ENCODE results near the gene SCD. TPM values are rescaled to one million over a fixed set of nuclear protein-coding genes. Genes with fewer than 3 reads are reported as not detected.

Gene SCD
- total RNA-seq, 2 donors from 2014 or later = 67.5 to 185 TPM

Other genes starting within 250 kb of the SCD start
- 10 to 100 TPM; 16.8 to 17.5 TPM for gene ERLIN1, start 161.2 kb upstream of the SCD start, total RNA-seq
- 10 to 100 TPM; 18.8 to 42.4 TPM for gene CHUK, start 117.6 kb upstream of the SCD start, total RNA-seq
- gene CWF19L1, start 79.6 kb upstream of the SCD start, total RNA-seq = 10 to 100 TPM; 41.1 to 50.6 TPM
- gene BLOC1S2, start 60.6 kb upstream of the SCD start, total RNA-seq = 100 to 1,000 TPM in 1 of 2 donors, 10 to 100 TPM in 1; 48.0 to 112 TPM
- under 1 TPM in 1 of 2 donors, not detected in 1; 0.10 TPM for gene PKD2L1, start 17.0 kb upstream of the SCD start, total RNA-seq
- gene WNT8B, start 115.8 kb downstream of the SCD start, total RNA-seq = under 1 TPM; 0.20 to 0.45 TPM
- 100 to 1,000 TPM in 1 of 2 donors, 10 to 100 TPM in 1; 60.8 to 121 TPM for gene SEC31B, start 172.6 kb downstream of the SCD start, total RNA-seq
- 100 to 1,000 TPM; 326 to 391 TPM for gene NDUFB8, start 182.6 kb downstream of the SCD start, total RNA-seq
- 10 to 100 TPM; 43.7 to 48.1 TPM for gene HIF1AN, start 188.7 kb downstream of the SCD start, total RNA-seq

Measured in activated naive CD4-positive, alpha-beta T cell treated with anti-CD3 and anti-CD28 coated beads, Interleukin-2, amount 50 U/mL, for 72 hours (primary cell).